SK-N-SH (cell line): ENCODE measurements around the gene TMEM127.

ENCODE experiments used
- EZH2phosphoT487 ChIP-seq: fragments of 200-600 bp; sonication (generic); IDR thresholded peaks from 2 replicates; pipeline ENCODE4 v1.6.1; 2017; ENCODE audit warnings: low read depth, mixed run types, mild to moderate bottlenecking, antibody characterized with exemption, moderate library complexity, borderline replicate concordance
- MAX ChIP-seq: IDR thresholded peaks from 2 replicates; pipeline ENCODE4 v1.4.0; 2012; ENCODE audit warnings: low read depth
- POLR2AphosphoS5 ChIP-seq: IDR thresholded peaks from 2 replicates; pipeline ENCODE4 v1.6.1; 2012; ENCODE audit warnings: low read depth, low read length
- RAD21 ChIP-seq: IDR thresholded peaks from 2 replicates; pipeline ENCODE4 v1.6.1; 2012; ENCODE audit warnings: mild to moderate bottlenecking, low read length
- REST ChIP-seq: IDR thresholded peaks from 2 replicates; pipeline ENCODE4 v1.6.1; 2012; ENCODE audit warnings: mild to moderate bottlenecking, low read depth, low read length, moderate library complexity
- SMC3 ChIP-seq: IDR thresholded peaks from 2 replicates; pipeline ENCODE4 v1.6.1; 2012; ENCODE audit warnings: low read depth, low read length, improper control_type of control experiment
- USF2 ChIP-seq: fragments of 150-350 bp; IDR thresholded peaks from 2 replicates; pipeline ENCODE4 v1.6.1; 2017; ENCODE audit warnings: antibody characterized with exemption, low read length, low read depth, borderline replicate concordance
- YY1 ChIP-seq: IDR thresholded peaks from 2 replicates; pipeline ENCODE4 v1.4.0; 2012; ENCODE audit warnings: low read depth, mild to moderate bottlenecking
- TF ChIP-seq, protein P1 (sequence below): fragments of 200-600 bp; sonication (generic); IDR thresholded peaks from 2 replicates; pipeline ENCODE4 v1.6.1; 2017; ENCODE audit warnings: antibody characterized with exemption, mild to moderate bottlenecking, moderate library complexity
- TF ChIP-seq, protein P2 (sequence below): IDR thresholded peaks from 2 replicates; pipeline ENCODE4 v1.4.0; 2012; ENCODE audit warnings: low read depth, borderline replicate concordance

DNA sequence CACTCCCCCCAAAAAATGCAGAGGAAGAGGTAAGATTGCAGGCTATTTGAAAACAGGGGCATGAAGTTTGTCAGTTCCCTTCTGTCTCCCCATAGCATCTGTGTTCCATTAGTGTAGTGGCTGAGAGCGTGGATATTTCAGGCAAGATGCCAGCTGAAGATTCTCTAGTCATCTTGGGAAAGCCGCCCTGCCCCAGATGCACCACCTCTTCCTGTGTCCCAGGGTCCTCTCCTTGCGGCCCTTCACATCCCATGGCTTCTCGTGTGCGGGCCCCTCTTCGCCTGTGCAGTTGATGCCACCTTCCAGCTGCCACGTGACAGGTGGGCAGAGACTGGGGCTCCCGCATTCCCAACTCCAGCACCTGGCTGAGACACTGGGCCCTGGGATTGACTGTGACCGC lies 16.1 kb downstream of the TMEM127 start:
- TF ChIP-seq, protein P1, sequence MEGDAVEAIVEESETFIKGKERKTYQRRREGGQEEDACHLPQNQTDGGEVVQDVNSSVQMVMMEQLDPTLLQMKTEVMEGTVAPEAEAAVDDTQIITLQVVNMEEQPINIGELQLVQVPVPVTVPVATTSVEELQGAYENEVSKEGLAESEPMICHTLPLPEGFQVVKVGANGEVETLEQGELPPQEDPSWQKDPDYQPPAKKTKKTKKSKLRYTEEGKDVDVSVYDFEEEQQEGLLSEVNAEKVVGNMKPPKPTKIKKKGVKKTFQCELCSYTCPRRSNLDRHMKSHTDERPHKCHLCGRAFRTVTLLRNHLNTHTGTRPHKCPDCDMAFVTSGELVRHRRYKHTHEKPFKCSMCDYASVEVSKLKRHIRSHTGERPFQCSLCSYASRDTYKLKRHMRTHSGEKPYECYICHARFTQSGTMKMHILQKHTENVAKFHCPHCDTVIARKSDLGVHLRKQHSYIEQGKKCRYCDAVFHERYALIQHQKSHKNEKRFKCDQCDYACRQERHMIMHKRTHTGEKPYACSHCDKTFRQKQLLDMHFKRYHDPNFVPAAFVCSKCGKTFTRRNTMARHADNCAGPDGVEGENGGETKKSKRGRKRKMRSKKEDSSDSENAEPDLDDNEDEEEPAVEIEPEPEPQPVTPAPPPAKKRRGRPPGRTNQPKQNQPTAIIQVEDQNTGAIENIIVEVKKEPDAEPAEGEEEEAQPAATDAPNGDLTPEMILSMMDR = no peak
- TF ChIP-seq RAD21 (no peak), POLR2AphosphoS5 (peak; percentile 81), EZH2phosphoT487 (no peak), REST (no peak), SMC3 (no peak), USF2 (no peak), MAX (no peak), YY1 (no peak)
- TF ChIP-seq, protein P2, sequence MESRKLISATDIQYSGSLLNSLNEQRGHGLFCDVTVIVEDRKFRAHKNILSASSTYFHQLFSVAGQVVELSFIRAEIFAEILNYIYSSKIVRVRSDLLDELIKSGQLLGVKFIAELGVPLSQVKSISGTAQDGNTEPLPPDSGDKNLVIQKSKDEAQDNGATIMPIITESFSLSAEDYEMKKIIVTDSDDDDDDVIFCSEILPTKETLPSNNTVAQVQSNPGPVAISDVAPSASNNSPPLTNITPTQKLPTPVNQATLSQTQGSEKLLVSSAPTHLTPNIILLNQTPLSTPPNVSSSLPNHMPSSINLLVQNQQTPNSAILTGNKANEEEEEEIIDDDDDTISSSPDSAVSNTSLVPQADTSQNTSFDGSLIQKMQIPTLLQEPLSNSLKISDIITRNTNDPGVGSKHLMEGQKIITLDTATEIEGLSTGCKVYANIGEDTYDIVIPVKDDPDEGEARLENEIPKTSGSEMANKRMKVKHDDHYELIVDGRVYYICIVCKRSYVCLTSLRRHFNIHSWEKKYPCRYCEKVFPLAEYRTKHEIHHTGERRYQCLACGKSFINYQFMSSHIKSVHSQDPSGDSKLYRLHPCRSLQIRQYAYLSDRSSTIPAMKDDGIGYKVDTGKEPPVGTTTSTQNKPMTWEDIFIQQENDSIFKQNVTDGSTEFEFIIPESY = no peak
